Mesendoderm (in vitro differentiated cells): Measurements from ENCODE around the gene PTGR1.

ENCODE experiments used
- DNase-seq: peaks from one replicate; pipeline ENCODE4 v3.0.0; 2013
- H2AK5ac ChIP-seq: 2 replicates; pipeline ENCODE4 v1.6.1; 2013; ENCODE audit warnings: low read length, inconsistent platforms
- H2BK120ac ChIP-seq: 2 replicates; pipeline ENCODE4 v1.6.1; 2013; ENCODE audit warnings: low read depth, mild to moderate bottlenecking, low read length, moderate library complexity, mixed read lengths
- H2BK15ac ChIP-seq: replicated peaks from 2 replicates; pipeline ENCODE4 v1.6.1; 2013; ENCODE audit warnings: low read depth, mild to moderate bottlenecking, moderate library complexity
- H2BK5ac ChIP-seq: 2 replicates; pipeline ENCODE4 v1.6.1; 2013; ENCODE audit warnings: low read length, inconsistent platforms
- H3K18ac ChIP-seq: 2 replicates; pipeline ENCODE4 v1.6.1; 2013; ENCODE audit warnings: mild to moderate bottlenecking, low read length, mixed read lengths
- H3K23ac ChIP-seq: one replicate; pipeline ENCODE4 v1.6.1; 2013; ENCODE audit warnings: low read length
- H3K27ac ChIP-seq: 2 replicates; pipeline ENCODE4 v1.5.1; 2013; ENCODE audit warnings: low read depth, mild to moderate bottlenecking, inconsistent platforms, low read length, moderate library complexity
- H3K27me3 ChIP-seq: 2 replicates; pipeline ENCODE4 v1.6.1; 2013; ENCODE audit warnings: low read length, control low read depth, mild to moderate bottlenecking, inconsistent platforms; ENCODE audit not compliant: insufficient read depth, poor library complexity
- H3K36me3 ChIP-seq: 2 replicates; pipeline ENCODE4 v1.6.1; 2013; ENCODE audit warnings: low read length, inconsistent platforms; ENCODE audit not compliant: control insufficient read depth, insufficient read depth
- H3K4ac ChIP-seq: one replicate; pipeline ENCODE4 v1.6.1; 2013; ENCODE audit warnings: low read depth, mild to moderate bottlenecking, low read length, moderate library complexity
- H3K4me1 ChIP-seq: 2 replicates; pipeline ENCODE4 v1.6.1; 2013; ENCODE audit warnings: low read depth, low read length, inconsistent platforms; ENCODE audit not compliant: control insufficient read depth
- H3K4me2 ChIP-seq: 2 replicates; pipeline ENCODE4 v1.6.1; 2013; ENCODE audit warnings: low read length
- H3K4me3 ChIP-seq: 2 replicates; pipeline ENCODE4 v1.5.1; 2013; ENCODE audit warnings: mild to moderate bottlenecking, low read length
- H3K56ac ChIP-seq: one replicate; pipeline ENCODE4 v1.6.1; 2013; ENCODE audit warnings: low read length
- H3K79me1 ChIP-seq: 2 replicates; pipeline ENCODE4 v1.6.1; 2013; ENCODE audit warnings: low read length, inconsistent platforms
- H3K79me2 ChIP-seq: 2 replicates; pipeline ENCODE4 v1.6.1; 2013; ENCODE audit warnings: mild to moderate bottlenecking, low read length; ENCODE audit not compliant: control insufficient read depth, insufficient read depth
- H3K9ac ChIP-seq: 2 replicates; pipeline ENCODE4 v1.6.1; 2013; ENCODE audit warnings: low read length, inconsistent platforms
- H4K5ac ChIP-seq: one replicate; pipeline ENCODE4 v1.6.1; 2013; ENCODE audit warnings: low read length
- H4K8ac ChIP-seq: one replicate; pipeline ENCODE4 v1.6.1; 2013; ENCODE audit warnings: low read depth, mild to moderate bottlenecking, control low read depth, low read length, moderate library complexity
- WGBS: extraction: QIAGEN DNeasy Blood & Tissue Kit; methylation state at CpG from one replicate; pipeline ENCODE4 v1.1.7; 2013; ENCODE audit warnings: low lambda C conversion rate, missing lambda C conversion rate; ENCODE audit not compliant: insufficient coverage; ENCODE audit errors: extremely low coverage; 5-methylcytosine and 5-hydroxymethylcytosine counted together

Gene PTGR1

GRCh38 chr9:111644195-111644772 is 44.8 kb upstream of the PTGR1 start:
- Histone ChIP-seq H3K4me3 (no peak overlapping the region), H3K27me3 (no peaks in the 10 kb centered on the region), H2BK15ac (no peak overlapping the region), H3K36me3 (peaks cover 1% of the 10 kb centered on the region), H3K4me2 (no peak overlapping the region), H3K79me1 (no peaks in the 10 kb centered on the region), H3K79me2 (no peaks in the 10 kb centered on the region), H4K5ac (no peak overlapping the region), H3K18ac (no peak overlapping the region), H3K4me1 (no peaks in the 10 kb centered on the region), H3K27ac (no peak overlapping the region), H3K9ac (no peak overlapping the region), H2BK120ac (no peak overlapping the region), H3K4ac (no peak overlapping the region), H2BK5ac (no peak overlapping the region), H4K8ac (no peak overlapping the region), H3K23ac (no peak overlapping the region), H2AK5ac (no peak overlapping the region), H3K56ac (no peak overlapping the region)
- no CpG with 5 or more reads among the region's 8 CpGs for WGBS
- DNase-seq = no peak

- no peak overlapping the region for H3K4me3 ChIP-seq
- H3K23ac ChIP-seq = no peak overlapping the region
- H3K4me1 ChIP-seq = peaks cover 5% of the 10 kb centered on the region
- no peak overlapping the region for H2BK120ac ChIP-seq
- no peak overlapping the region for H2BK5ac ChIP-seq
- H4K8ac ChIP-seq = no peak overlapping the region
- DNase-seq = no peak
- peaks cover 17% of the 10 kb centered on the region for H3K79me1 ChIP-seq
- no peak overlapping the region for H3K4me2 ChIP-seq
- no peak overlapping the region for H3K56ac ChIP-seq
- no CpG with 5 or more reads among the region's 6 CpGs for WGBS
- no peak overlapping the region for H3K4ac ChIP-seq
- H3K18ac ChIP-seq = no peak overlapping the region
- no peak overlapping the region for H3K9ac ChIP-seq
- H3K36me3 ChIP-seq = no peaks in the 10 kb centered on the region
- H3K79me2 ChIP-seq = peaks cover 43% of the 10 kb centered on the region
- H4K5ac ChIP-seq = no peak overlapping the region
- no peak overlapping the region for H2BK15ac ChIP-seq
- no peak overlapping the region for H3K27ac ChIP-seq
- H2AK5ac ChIP-seq = no peak overlapping the region
- H3K27me3 ChIP-seq = no peaks in the 10 kb centered on the region
Observed at GRCh38 chr9:111637421-111637950, 38.0 kb upstream of the PTGR1 start.

GRCh38 chr9:111634860-111635259 is 35.4 kb upstream of the PTGR1 start:
- Histone ChIP-seq H3K18ac (no peak overlapping the region), H3K79me1 (peaks cover 17% of the 10 kb centered on the region), H3K4ac (no peak overlapping the region), H2BK5ac (no peak overlapping the region), H3K9ac (no peak overlapping the region), H2BK15ac (no peak overlapping the region), H3K56ac (no peak overlapping the region), H3K27ac (no peak overlapping the region), H4K8ac (no peak overlapping the region), H2BK120ac (no peak overlapping the region), H3K79me2 (peaks cover 54% of the 10 kb centered on the region), H4K5ac (no peak overlapping the region), H3K4me1 (peaks cover 6% of the 10 kb centered on the region), H2AK5ac (no peak overlapping the region), H3K4me2 (no peak overlapping the region), H3K23ac (no peak overlapping the region), H3K36me3 (no peaks in the 10 kb centered on the region), H3K4me3 (no peak overlapping the region), H3K27me3 (no peaks in the 10 kb centered on the region)
- DNase-seq = no peak
- no CpG with 5 or more reads among the region's 1 CpG for WGBS

GRCh38 chr9:111633389-111633736 is 33.9 kb upstream of the PTGR1 start:
- Histone ChIP-seq H3K4me2 (no peak overlapping the region), H3K27me3 (no peaks in the 10 kb centered on the region), H3K4me1 (peaks cover 6% of the 10 kb centered on the region), H4K5ac (no peak overlapping the region), H3K79me1 (peaks cover 17% of the 10 kb centered on the region), H3K4ac (no peak overlapping the region), H3K9ac (no peak overlapping the region), H3K36me3 (no peaks in the 10 kb centered on the region), H3K27ac (no peak overlapping the region), H3K23ac (no peak overlapping the region), H4K8ac (no peak overlapping the region), H2BK120ac (no peak overlapping the region), H3K18ac (no peak overlapping the region), H3K4me3 (no peak overlapping the region), H2BK5ac (no peak overlapping the region), H2AK5ac (no peak overlapping the region), H3K79me2 (peaks cover 51% of the 10 kb centered on the region), H3K56ac (no peak overlapping the region), H2BK15ac (no peak overlapping the region)
- DNase-seq = no peak
- WGBS = no CpG with 5 or more reads among the region's 1 CpG

GRCh38 chr9:111632695-111633388 is 33.4 kb upstream of the PTGR1 start:
- Histone ChIP-seq H2BK120ac (no peak overlapping the region), H3K4me1 (peaks cover 6% of the 10 kb centered on the region), H3K4ac (no peak overlapping the region), H3K79me2 (peaks cover 51% of the 10 kb centered on the region), H2BK15ac (no peak overlapping the region), H4K5ac (no peak overlapping the region), H3K18ac (no peak overlapping the region), H3K27ac (no peak overlapping the region), H3K4me3 (no peak overlapping the region), H3K27me3 (no peaks in the 10 kb centered on the region), H2AK5ac (no peak overlapping the region), H4K8ac (no peak overlapping the region), H3K9ac (no peak overlapping the region), H2BK5ac (no peak overlapping the region), H3K23ac (no peak overlapping the region), H3K36me3 (no peaks in the 10 kb centered on the region), H3K79me1 (peaks cover 16% of the 10 kb centered on the region), H3K56ac (no peak overlapping the region), H3K4me2 (no peak overlapping the region)
- WGBS = 100% methylated on average over 2 of the region's 7 CpGs
- DNase-seq = peak; percentile 76
